ENCODE measurements around the gene CCDC88C.

The CCDC88C gene

GRCh38 chr14:91402771-91403600 is 14.6 kb downstream of the CCDC88C start:
- no peak for TF ChIP-seq CTCF (IDR thresholded peaks at IDR 0.05; ENCODE audit: low read depth, low read length, missing control alignments)
- no peak for DNase-seq (ENCODE audit: extremely low read depth, low read depth)
- no peak overlapping the region for H3K4me3 ChIP-seq (replicated peaks; ENCODE audit: low read depth, low read length)

- TF ChIP-seq CTCF (IDR thresholded peaks at IDR 0.05; ENCODE audit: low read depth, low read length, missing control alignments): no peak
- H3K4me3 ChIP-seq (replicated peaks; ENCODE audit: low read depth, low read length): no peak overlapping the region
- DNase-seq (ENCODE audit: extremely low read depth, low read depth): no peak
Observed at GRCh38 chr14:91402348-91402747, 15.3 kb downstream of the CCDC88C start.

- TF ChIP-seq CTCF (IDR thresholded peaks at IDR 0.05; ENCODE audit: low read depth, low read length, missing control alignments): no peak
- DNase-seq (ENCODE audit: extremely low read depth, low read depth): no peak
- H3K4me3 ChIP-seq (replicated peaks; ENCODE audit: low read depth, low read length): no peak overlapping the region
Observed at GRCh38 chr14:91401751-91402150, 15.9 kb downstream of the CCDC88C start.

- no peak for DNase-seq (ENCODE audit: extremely low read depth, low read depth)
- H3K4me3 ChIP-seq (replicated peaks; ENCODE audit: low read depth, low read length): no peak overlapping the region
- TF ChIP-seq CTCF (IDR thresholded peaks at IDR 0.05; ENCODE audit: low read depth, low read length, missing control alignments): no peak
Observed at GRCh38 chr14:91400696-91401095, 16.9 kb downstream of the CCDC88C start.

GRCh38 chr14:91399868-91400640 is 17.6 kb downstream of the CCDC88C start:
- no peak for TF ChIP-seq CTCF (IDR thresholded peaks at IDR 0.05; ENCODE audit: low read depth, low read length, missing control alignments)
- DNase-seq (ENCODE audit: extremely low read depth, low read depth): no peak
- no peak overlapping the region for H3K4me3 ChIP-seq (replicated peaks; ENCODE audit: low read depth, low read length)

GRCh38 chr14:91398707-91399106 is 18.9 kb downstream of the CCDC88C start:
- no peak for DNase-seq (ENCODE audit: extremely low read depth, low read depth)
- no peak for TF ChIP-seq CTCF (IDR thresholded peaks at IDR 0.05; ENCODE audit: low read depth, low read length, missing control alignments)
- H3K4me3 ChIP-seq (replicated peaks; ENCODE audit: low read depth, low read length): no peak overlapping the region
